ENCODE measurements around the gene ANKRD36C.
"Not testable (repeated sequence)": the region's sequence is repeated elsewhere in the genome, so short reads cannot be mapped to it uniquely, and the experiment has no call there.

Gene ANKRD36C

GRCh38 chr2:95991351-95992094, at the start of gene ANKRD36C:
TSS of gene ANKRD36C (minus strand) at chr2:95991824. CDS start at chr2:95991708, 116 bp downstream.
- DNase-seq (ENCODE audit: low spot score), result not testable (repeated sequence)

DNA sequence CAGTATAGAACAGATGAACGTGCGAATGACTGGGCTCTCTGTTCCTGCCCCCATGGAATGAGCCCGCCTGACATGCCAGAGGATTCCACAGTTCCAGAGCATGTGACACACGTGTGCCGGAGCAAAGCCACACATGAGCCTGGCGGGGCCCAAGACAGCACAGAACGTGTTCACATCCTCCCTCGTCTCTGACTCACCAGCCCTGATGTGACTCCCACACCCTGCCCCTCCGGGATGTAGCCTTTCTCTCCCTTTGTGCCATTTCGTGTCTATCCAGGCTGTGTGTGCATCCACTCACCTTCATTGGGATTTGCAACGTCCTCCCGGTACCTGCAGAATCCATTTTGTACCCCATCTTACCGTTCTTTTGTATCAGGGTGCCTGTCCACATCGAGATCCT, 43.9 kb upstream of the ANKRD36C start:
- not testable (repeated sequence) for DNase-seq (ENCODE audit: low spot score)

- not testable (repeated sequence) for DNase-seq (ENCODE audit: low spot score)
Measured at GRCh38 chr2:96034792-96035191, 43.2 kb upstream of the ANKRD36C start, which contains the start of gene GPAT2. TSS of gene GPAT2 (minus strand) at chr2:96034916. CDS start at chr2:96032359, 2,557 bp downstream.

DNA sequence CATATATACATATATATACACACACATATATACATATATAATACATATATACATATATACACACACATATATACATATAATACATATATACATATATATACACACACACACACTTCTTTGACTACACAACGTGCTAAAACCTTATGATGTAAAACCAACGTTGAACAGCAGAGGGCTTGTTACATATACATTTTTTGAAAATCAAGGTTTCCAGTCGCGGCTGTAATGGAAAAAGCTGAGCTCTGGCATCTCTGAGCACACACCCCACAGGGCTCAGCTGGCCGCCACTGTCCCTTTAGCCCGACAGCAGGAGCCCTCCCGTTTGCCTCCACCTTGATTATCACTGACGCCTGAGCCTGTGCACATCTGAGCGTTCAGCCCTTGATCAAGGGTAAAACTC, 42.4 kb upstream of the ANKRD36C start:
- not testable (repeated sequence) for DNase-seq (ENCODE audit: low spot score)

- DNase-seq (ENCODE audit: low spot score), result not testable (repeated sequence)
Measured at GRCh38 chr2:96027725-96028325, 36.2 kb upstream of the ANKRD36C start.

DNA sequence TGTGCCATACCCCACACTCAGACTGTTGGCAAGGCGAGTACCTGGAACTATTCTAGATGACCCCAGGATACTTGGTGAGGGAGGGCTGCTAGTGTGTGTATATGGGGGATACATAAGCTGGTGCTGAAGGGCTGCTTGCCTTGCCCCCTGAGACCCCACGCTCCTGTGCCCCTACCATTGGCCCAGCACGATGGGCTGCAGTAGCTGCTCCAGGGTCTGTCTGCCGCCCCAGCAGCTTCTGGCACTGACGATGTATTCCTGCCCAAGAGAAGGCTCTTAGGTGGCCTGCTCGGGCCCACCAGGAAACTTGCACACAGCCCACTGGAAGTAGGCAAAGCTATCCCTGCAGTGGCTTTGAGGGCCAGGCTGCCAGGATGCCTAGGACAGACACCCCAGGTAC, 34.1 kb upstream of the ANKRD36C start:
- DNase-seq (ENCODE audit: low spot score), result not testable (repeated sequence)

GRCh38 chr2:96025194-96025492, 33.5 kb upstream of the ANKRD36C start:
- no peak for DNase-seq (ENCODE audit: low spot score)

DNA sequence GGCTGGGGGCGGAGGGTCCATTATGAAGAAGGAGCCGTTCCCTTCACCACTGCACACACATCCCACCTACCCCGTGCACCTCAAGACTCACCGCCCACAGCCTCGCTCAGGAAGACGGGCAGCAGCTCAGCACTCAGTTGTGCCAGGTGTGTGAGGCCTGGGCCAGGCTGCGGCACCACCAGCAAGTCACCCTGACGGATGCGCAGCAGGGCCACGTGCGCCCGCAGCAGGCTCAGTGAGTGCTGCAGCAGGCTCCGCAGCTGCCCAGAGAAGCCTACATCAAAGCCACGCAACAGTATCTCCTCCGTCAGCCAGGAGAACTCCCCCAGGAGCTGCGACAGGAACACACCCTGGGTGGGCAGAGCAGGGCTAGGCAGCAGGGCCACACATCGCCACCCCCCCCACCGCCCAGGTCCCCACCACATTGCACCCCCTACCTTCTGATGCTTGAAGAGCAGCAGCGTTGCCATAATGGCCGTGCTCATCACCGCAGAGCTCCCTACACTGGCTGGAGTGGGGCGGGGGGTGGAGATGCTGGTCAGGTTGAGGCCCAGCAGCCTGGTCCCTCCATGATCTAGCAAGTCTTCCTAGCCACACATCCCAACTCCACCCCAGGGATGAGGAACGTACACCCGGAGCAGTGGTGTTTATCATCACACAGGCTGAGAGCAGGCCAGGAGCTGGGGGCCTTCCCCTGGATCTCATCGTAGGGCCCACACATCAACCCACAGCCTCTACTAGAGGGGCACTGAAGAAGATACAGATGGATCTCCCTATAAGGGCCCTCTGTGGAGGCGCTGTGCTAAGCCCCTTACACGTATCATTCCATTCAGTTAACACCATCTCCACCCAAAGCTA, 32.9 kb upstream of the ANKRD36C start:
- no peak for DNase-seq (ENCODE audit: low spot score)

GRCh38 chr2:96023701-96024100, 32.1 kb upstream of the ANKRD36C start:
- not testable (repeated sequence) for DNase-seq (ENCODE audit: low spot score)

DNA sequence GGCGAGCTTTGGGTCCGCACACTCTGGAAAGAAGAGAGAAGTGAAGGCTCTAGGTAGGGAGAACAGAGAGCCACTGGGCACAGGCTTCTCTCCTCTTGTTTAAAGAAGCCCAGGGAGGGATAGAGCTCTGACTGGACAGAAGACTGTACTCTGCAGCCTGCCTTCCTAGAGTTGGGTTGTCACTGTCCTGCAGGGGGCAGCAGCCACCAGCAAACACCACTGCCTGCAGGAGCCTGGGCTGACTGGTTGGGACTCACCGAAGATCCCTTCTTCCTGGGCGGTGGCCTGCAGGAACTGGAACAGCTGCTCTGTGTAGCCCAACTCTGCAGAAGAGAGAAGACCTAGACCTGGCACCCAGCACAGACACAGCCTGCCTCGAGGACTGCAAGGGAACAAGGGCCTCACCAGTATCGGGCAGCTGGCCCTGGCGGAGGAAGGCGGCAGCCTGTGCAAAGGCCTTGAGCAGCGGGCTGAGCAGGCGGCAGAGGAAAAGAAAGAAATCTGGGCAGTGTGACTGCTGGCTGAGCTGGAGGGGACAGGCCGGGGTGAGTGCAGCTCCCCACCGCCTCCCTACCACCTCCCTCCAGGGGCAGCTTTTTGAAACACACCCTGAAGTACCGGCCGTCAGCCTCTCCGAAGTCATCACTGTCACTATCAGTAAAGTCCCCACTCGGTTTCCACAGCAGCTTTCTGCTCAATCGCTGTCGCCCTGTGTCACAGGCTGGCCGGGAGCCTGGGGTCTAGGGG, 31.2 kb upstream of the ANKRD36C start:
- peak; percentile 83 for DNase-seq (ENCODE audit: low spot score)

DNA sequence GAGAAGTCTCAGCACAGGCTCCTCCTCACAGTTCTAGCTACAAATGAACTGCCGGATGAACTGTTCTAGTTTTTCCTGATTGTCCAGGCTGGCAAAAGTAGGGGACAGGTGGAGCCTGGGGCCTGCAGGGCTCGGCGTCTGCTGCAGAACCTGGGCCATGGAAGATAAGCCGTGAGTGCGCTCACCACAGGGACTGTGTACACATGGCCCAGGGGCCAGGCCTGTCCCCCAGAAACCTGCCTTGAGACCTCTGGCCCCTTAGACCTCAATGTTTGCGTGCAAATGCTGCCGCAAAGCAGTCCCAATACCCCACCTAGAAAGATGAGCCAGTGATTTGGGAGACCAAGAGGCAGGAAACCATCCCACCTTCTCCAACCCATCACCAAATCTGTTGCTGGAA, 30.5 kb upstream of the ANKRD36C start:
- DNase-seq (ENCODE audit: low spot score), result not testable (repeated sequence)

DNA sequence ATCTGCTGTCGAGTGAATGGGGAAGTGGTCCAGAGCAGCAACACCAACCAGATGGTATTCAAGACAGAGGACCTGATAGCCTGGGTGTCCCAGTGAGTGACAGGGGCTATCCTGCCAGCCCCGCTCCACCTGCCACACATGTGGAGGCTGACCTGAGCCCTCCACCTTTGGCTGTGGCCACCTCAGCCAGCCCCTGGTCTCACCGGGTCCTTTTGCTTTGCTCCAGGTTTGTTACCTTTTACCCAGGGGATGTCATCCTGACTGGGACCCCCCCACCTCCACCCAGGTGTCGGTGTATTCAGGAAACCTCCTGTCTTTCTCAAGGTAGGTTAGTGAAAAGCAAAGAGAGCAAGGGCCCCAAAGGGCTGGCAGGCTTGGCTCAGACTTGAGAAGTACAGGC, 29.5 kb upstream of the ANKRD36C start:
- DNase-seq (ENCODE audit: low spot score), result not testable (repeated sequence)

GRCh38 chr2:96019909-96020590, 28.4 kb upstream of the ANKRD36C start:
- not testable (repeated sequence) for DNase-seq (ENCODE audit: low spot score)

DNA sequence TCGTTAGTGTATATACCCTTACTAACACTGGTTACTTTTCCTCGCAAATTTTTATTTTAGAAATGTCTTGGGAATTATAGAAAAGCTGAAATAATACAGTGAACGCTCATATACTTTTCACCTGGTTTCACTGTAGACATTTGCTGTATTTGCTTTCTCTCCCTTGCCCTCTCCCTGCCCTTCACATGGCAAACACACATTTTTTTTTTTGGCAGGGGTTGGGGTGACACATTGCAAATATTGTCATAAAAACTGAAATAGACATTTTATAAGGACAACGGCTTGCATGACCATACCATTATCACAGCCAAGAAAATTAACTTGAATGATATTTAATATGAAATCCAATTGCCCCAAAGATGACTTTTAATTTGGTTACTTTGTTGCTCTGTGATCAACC, 24.7 kb upstream of the ANKRD36C start:
- not testable (repeated sequence) for DNase-seq (ENCODE audit: low spot score)

GRCh38 chr2:96012792-96013264, 21.2 kb upstream of the ANKRD36C start:
- DNase-seq (ENCODE audit: low spot score), result not testable (repeated sequence)

GRCh38 chr2:96012086-96012791, 20.6 kb upstream of the ANKRD36C start:
- not testable (repeated sequence) for DNase-seq (ENCODE audit: low spot score)

GRCh38 chr2:96011129-96011455, 19.5 kb upstream of the ANKRD36C start:
- not testable (repeated sequence) for DNase-seq (ENCODE audit: low spot score)

GRCh38 chr2:96010320-96011128, 18.9 kb upstream of the ANKRD36C start:
- peak; percentile 53 for DNase-seq (ENCODE audit: low spot score)

- DNase-seq (ENCODE audit: low spot score), result not testable (repeated sequence)
Measured at GRCh38 chr2:96009833-96010232, 18.2 kb upstream of the ANKRD36C start.

GRCh38 chr2:96008051-96008450, 16.4 kb upstream of the ANKRD36C start:
- not testable (repeated sequence) for DNase-seq (ENCODE audit: low spot score)

Data from hepatic stellate cell (primary cell).